Heart right ventricle (tissue), 16 donors: ENCODE results near the gene SCARB1. TPM values are rescaled to one million over a fixed set of nuclear protein-coding genes. Genes with fewer than 3 reads are reported as not detected.
A peak's percentile ranks its signal among the peaks of the same experiment; 100 is the strongest.

Source experiments
- ATAC-seq, 8 donors: fragments of 200-7000 bp; cut with Tn5 transposase; one replicate each; pipeline ENCODE4 v1.9.1; 2020; ENCODE audit warnings: mild to moderate bottlenecking in 8 of 8, moderate library complexity in 8 of 8, moderate number of reproducible peaks in 1 of 8
- DNase-seq, 2 donors: peaks; one replicate each; pipeline ENCODE4 v3.0.0-alpha.2; 2020
- H3K27ac ChIP-seq, 10 donors: fragments of 200-600 bp; sonication (generic) in 2 of 10; one replicate each; pipeline versions ENCODE4 v1.5.0 to v1.8.0; 2020 to 2022; ENCODE audit warnings: mild to moderate bottlenecking in 3 of 10
- H3K27me3 ChIP-seq, 7 donors: fragments of 200-600 bp; one replicate each; pipeline ENCODE4 v1.8.0; 2021 to 2022; ENCODE audit warnings: mild to moderate bottlenecking in 2 of 7
- H3K36me3 ChIP-seq, 9 donors: fragments of 200-600 bp; sonication (generic) in 1 of 9; one replicate each; pipeline versions ENCODE4 v1.5.0 to v1.8.0; 2020 to 2022; ENCODE audit warnings: mild to moderate bottlenecking in 2 of 9
- H3K4me1 ChIP-seq, 9 donors: fragments of 200-600 bp; sonication (generic) in 1 of 9; one replicate each; pipeline versions ENCODE4 v1.5.0 to v1.8.0; 2020 to 2022; ENCODE audit warnings: mild to moderate bottlenecking in 4 of 9
- H3K4me3 ChIP-seq, 10 donors: fragments of 200-600 bp; sonication (generic) in 2 of 10; one replicate each; pipeline versions ENCODE4 v1.5.0 to v1.8.0; 2020 to 2022; ENCODE audit warnings: mild to moderate bottlenecking in 7 of 10, moderate library complexity in 2 of 10
- H3K9me3 ChIP-seq, 11 donors: fragments of 200-600 bp in 10 of 11; sonication (generic) in 2 of 11; one replicate each; pipeline versions ENCODE4 v1.5.0 to v1.8.0; 2013 to 2022; ENCODE audit warnings: mild to moderate bottlenecking in 2 of 11, control low read depth in 1 of 11, moderate library complexity in 1 of 11
- WGBS, 2 donors: extraction: QIAGEN DNeasy Blood & Tissue Kit; methylation state at CpG; one replicate each; pipeline ENCODE4 v1.1.7; 2013; ENCODE audit warnings: inconsistent platforms in 1 of 2; 5-methylcytosine and 5-hydroxymethylcytosine counted together
- intact Hi-C, 10 donors: fragments of 100-400 bp; cut with DNase I; formaldehyde crosslinking; loops; one replicate each; pipeline versions ENCODE4 v1.11.1 to v1.14.2; 2022
- polyA plus RNA-seq, 2 donors: library from polyadenylated mRNA; stranded (reverse); fragments of 200-250 nt; gene quantifications; one replicate each; pipeline ENCODE4 v1.2.3, GENCODE V29; 2013
- total RNA-seq, 10 donors: library from RNA; stranded (reverse); fragmentation: NEBNext Ultra II Directional in 3 of 10; extraction: Animal tissue kit (Norgen Biotek cat#: 25700) in 3 of 10; gene quantifications; one replicate each; pipeline versions ENCODE4 v1.2.1 to v1.2.4, GENCODE V29; 2021 to 2023
- TF ChIP-seq, protein P1 (sequence below), 9 donors: fragments of 200-600 bp; sonication (generic) in 2 of 9; IDR thresholded peaks; one replicate each; pipeline versions ENCODE4 v1.5.0 to v1.8.0; 2021 to 2022; ENCODE audit warnings: antibody characterized with exemption in 9 of 9, mild to moderate bottlenecking in 5 of 9, moderate library complexity in 1 of 9
- donor health status: Arrhythmogenic right ventricular cardiomyopathy.
- donor health status: ischemic (EF 13 %, LVEDD 7.1; RV severe dilation, severe dysfunction).
- donor health status: healthy with polysubstance abuse.
- donor health status: DM: no; HTN: yes; CAD: no.
- donor health status: DM: no; HTN: no; CAD: no.
- donor health status: ischemic (EF 25% LVEDD 6.9; RV normal size, moderate dysfunction).
- donor health status: ischemic (EF 25% LVEDD 5.7; RV mildly dilated, moderate dysfunction).
- donor health status: healthy.
- donor health status: DM: yes; HTN: yes; CAD: no.
- donor health status: Ischemic cardiomyopathy.
- donor health status: ischemic (EF 35%, LVEDD 5.7; RV mildly dilated, moderate dysfunction).
- donor health status: nonischemic (EF 11% LVEDD 7.7; RV severe dilation, severe dysfunction).
- donor health status: DM: yes; HTN: yes; CAD: no.
- donor health status: PGD.
- donor health status: ischemic (EF 29% LVEDD 5.4; RV normal size, mild dysfunction).
- donor health status: nonischemic (EF 23%, LVEDD 6.1; RV moderate dilation, normal function).

SCARB1 gene
- total and polyA plus RNA-seq, 12 donors: 7.7 to 19.9 (median 11.5) TPM

DNA sequence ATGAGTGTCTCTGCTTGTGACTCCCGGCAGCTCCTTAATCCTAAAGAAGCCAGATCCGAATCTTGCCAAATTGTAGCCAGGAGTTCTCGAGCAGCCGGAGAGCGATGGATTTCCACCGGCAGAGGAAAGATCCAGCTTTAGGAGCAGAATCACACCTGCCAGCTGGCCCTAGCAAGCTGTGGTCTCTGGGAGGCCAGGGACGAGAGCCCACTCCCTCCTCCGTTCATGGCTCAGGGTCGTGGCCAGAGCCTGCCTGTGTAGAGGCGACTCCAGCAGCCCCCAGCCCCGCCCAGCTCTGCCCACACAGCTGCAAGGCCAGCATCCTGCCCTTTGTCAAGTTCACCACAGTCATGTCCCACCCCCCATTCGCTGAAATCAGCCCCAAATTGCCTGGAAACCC is 121.0 kb downstream of the SCARB1 start:
- 72 to 75% methylated on average over 12 of the region's 12 CpGs for WGBS, 2 donors
- DNase-seq: no peak
- H3K4me3 ChIP-seq: no peak overlapping the region
- H3K27me3 ChIP-seq: no peaks in the 10 kb centered on the region
- peaks cover 0 to 7% (median 0%) of the 10 kb centered on the region in 11 donors for H3K9me3 ChIP-seq
- TF ChIP-seq, protein P1, sequence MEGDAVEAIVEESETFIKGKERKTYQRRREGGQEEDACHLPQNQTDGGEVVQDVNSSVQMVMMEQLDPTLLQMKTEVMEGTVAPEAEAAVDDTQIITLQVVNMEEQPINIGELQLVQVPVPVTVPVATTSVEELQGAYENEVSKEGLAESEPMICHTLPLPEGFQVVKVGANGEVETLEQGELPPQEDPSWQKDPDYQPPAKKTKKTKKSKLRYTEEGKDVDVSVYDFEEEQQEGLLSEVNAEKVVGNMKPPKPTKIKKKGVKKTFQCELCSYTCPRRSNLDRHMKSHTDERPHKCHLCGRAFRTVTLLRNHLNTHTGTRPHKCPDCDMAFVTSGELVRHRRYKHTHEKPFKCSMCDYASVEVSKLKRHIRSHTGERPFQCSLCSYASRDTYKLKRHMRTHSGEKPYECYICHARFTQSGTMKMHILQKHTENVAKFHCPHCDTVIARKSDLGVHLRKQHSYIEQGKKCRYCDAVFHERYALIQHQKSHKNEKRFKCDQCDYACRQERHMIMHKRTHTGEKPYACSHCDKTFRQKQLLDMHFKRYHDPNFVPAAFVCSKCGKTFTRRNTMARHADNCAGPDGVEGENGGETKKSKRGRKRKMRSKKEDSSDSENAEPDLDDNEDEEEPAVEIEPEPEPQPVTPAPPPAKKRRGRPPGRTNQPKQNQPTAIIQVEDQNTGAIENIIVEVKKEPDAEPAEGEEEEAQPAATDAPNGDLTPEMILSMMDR (IDR thresholded peaks at IDR 0.05): no peak
- H3K36me3 ChIP-seq: no peaks in the 10 kb centered on the region
- intact Hi-C loops: no loop called here
- ATAC-seq: no peak
- H3K27ac ChIP-seq: peak overlapping the region in 3 of 10 donors; percentile 35 to 48 (median 44)
- H3K4me1 ChIP-seq: peaks cover 10 to 53% (median 30%) of the 10 kb centered on the region in 9 donors

DNA sequence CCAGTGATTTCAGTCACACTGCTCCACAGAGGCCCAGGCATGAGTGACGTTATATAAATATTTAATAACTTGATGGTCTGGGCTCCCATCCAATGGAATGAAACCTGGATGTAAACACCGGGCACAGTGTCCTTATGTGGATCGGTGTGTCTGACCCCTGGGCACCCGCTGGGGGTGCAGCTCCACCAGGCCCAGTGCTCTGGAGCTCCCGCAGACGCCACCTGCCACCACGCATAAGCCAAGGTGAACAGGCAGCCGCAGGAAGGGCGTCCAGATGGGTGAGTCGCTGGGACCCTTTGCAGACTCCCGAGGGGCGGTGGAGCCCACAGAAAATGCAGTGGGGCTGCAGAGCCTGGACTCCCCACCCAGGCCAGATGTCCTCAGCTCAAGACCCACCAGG is 121.6 kb downstream of the SCARB1 start:
- 73 to 80% methylated on average over 12 of the region's 12 CpGs for WGBS, 2 donors
- TF ChIP-seq, protein P1 (IDR thresholded peaks at IDR 0.05): no peak
- Histone ChIP-seq H3K27ac (peak overlapping the region in 3 of 10 donors; percentile 35 to 48 (median 44)), H3K36me3 (no peaks in the 10 kb centered on the region), H3K4me1 (peaks cover 10 to 53% (median 27%) of the 10 kb centered on the region in 9 donors), H3K4me3 (no peak overlapping the region), H3K9me3 (peaks cover 0 to 7% (median 0%) of the 10 kb centered on the region in 11 donors), H3K27me3 (no peaks in the 10 kb centered on the region)
- intact Hi-C loops: no loop called here
- ATAC-seq: no peak
- no peak for DNase-seq

GRCh38 chr12:124741211-124741610 is 122.5 kb downstream of the SCARB1 start:
- TF ChIP-seq, protein P1 (IDR thresholded peaks at IDR 0.05): no peak
- Histone ChIP-seq H3K4me3 (no peak overlapping the region), H3K27ac (peak overlapping the region in 6 of 10 donors; percentile 16 to 72 (median 42)), H3K4me1 (peaks cover 6 to 48% (median 18%) of the 10 kb centered on the region in 9 donors), H3K36me3 (no peaks in the 10 kb centered on the region), H3K9me3 (peaks cover 0 to 7% (median 0%) of the 10 kb centered on the region in 11 donors), H3K27me3 (no peaks in the 10 kb centered on the region)
- 83 to 94% methylated on average over 7 of the region's 7 CpGs for WGBS, 2 donors
- ATAC-seq: no peak
- intact Hi-C loops: no loop called here
- DNase-seq: no peak

DNA sequence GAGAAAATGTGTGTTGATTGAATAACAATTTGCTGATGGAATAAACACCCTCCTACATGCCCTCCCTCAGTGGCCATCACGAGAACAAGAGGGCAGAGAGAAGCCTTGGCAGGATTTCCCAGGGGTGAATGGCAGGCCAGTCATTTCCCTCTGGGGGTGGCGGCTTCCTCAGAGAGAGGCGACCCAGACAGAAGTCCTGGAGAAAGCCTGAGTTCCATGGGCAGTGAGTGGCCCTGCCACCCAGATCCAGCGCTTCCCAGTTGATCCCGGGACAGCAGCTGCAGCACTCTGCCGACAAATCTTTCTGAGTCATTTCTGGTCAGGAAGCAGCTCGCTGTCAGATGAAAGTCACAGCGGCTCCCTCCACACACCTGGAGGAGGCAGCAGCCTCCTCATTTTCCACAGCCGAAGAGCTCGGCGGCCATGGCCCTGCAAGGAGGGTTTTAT is 123.0 kb downstream of the SCARB1 start:
- Histone ChIP-seq H3K4me1 (peaks cover 4 to 48% (median 15%) of the 10 kb centered on the region in 9 donors), H3K4me3 (no peak overlapping the region), H3K27me3 (no peaks in the 10 kb centered on the region), H3K27ac (peak overlapping the region in 7 of 10 donors; percentile 9 to 72 (median 41)), H3K36me3 (no peaks in the 10 kb centered on the region), H3K9me3 (peaks cover 0 to 7% (median 0%) of the 10 kb centered on the region in 11 donors)
- ATAC-seq: peak in 5 of 8 donors; percentile 6 to 56 (median 39)
- no peak for DNase-seq
- TF ChIP-seq, protein P1 (IDR thresholded peaks at IDR 0.05): peak in 5 of 9 donors; percentile 14 to 36 (median 16)
- 31 to 60% methylated on average over 11 of the region's 11 CpGs for WGBS, 2 donors
- intact Hi-C loops: no loop called here
